H4 (cell line): ENCODE data around the gene SEPTIN7. TPM values are rescaled to one million over a fixed set of nuclear protein-coding genes. Genes with fewer than 3 reads are reported as not detected.

Experiments
- DNase-seq: peaks from one replicate; pipeline ENCODE4 v3.0.0-alpha.2; 2015; ENCODE audit warnings: low spot score
- total RNA-seq: library from RNA; depleted of rRNA; stranded (reverse); fragments of >200 nt; shearing (Covaris generic); gene quantifications from 2 replicates; pipeline ENCODE4 v1.2.3, GENCODE V29; 2014

Gene SEPTIN7
- total RNA-seq, 1 experiment from 2014 or later = 579 TPM

- no peak for DNase-seq
These were observed 12.9 kb upstream of the SEPTIN7 start for GRCh38 chr7:35787925-35788324.

- no peak for DNase-seq
These were observed 8.4 kb upstream of the SEPTIN7 start for GRCh38 chr7:35792472-35792871.

GRCh38 chr7:35792873-35793489, 7.9 kb upstream of the SEPTIN7 start:
- DNase-seq = no peak

GRCh38 chr7:35797311-35797710, 3.5 kb upstream of the SEPTIN7 start:
- no peak for DNase-seq

- peak; percentile 96 for DNase-seq
These were observed 775 bp upstream of the SEPTIN7 start for GRCh38 chr7:35799846-35800717.

- DNase-seq = peak; percentile 55
These were observed 690 bp downstream of the SEPTIN7 start for GRCh38 chr7:35801392-35802101.

- DNase-seq = no peak
These were observed 1.2 kb downstream of the SEPTIN7 start for GRCh38 chr7:35802102-35802466.

- no peak for DNase-seq
These were observed 1.8 kb downstream of the SEPTIN7 start for GRCh38 chr7:35802649-35803048.

GRCh38 chr7:35804231-35804970, 3.5 kb downstream of the SEPTIN7 start:
- no peak for DNase-seq

GRCh38 chr7:35805876-35806275, 5.0 kb downstream of the SEPTIN7 start:
- DNase-seq = no peak

- DNase-seq = no peak
These were observed 15.7 kb downstream of the SEPTIN7 start for GRCh38 chr7:35816514-35816913.

GRCh38 chr7:35817181-35817580, 16.3 kb downstream of the SEPTIN7 start:
- DNase-seq = no peak

- DNase-seq = no peak
These were observed 17.1 kb downstream of the SEPTIN7 start for GRCh38 chr7:35817930-35818329.

GRCh38 chr7:35818513-35818912, 17.7 kb downstream of the SEPTIN7 start:
- DNase-seq = no peak

GRCh38 chr7:35819310-35819709, 18.5 kb downstream of the SEPTIN7 start:
- no peak for DNase-seq

- no peak for DNase-seq
These were observed 19.3 kb downstream of the SEPTIN7 start for GRCh38 chr7:35819954-35820703.

- DNase-seq = no peak
These were observed 20.0 kb downstream of the SEPTIN7 start for GRCh38 chr7:35820858-35821257.

GRCh38 chr7:35823440-35823839, 22.6 kb downstream of the SEPTIN7 start:
- no peak for DNase-seq

GRCh38 chr7:35825974-35826373, 25.1 kb downstream of the SEPTIN7 start:
- no peak for DNase-seq

- no peak for DNase-seq
These were observed 25.9 kb downstream of the SEPTIN7 start for GRCh38 chr7:35826751-35827150.

GRCh38 chr7:35828817-35829216, 28.0 kb downstream of the SEPTIN7 start:
- DNase-seq = no peak
